HG03521 (cell line): ENCODE results near the gene BIN1.
"Not testable (repeated sequence)": the region's sequence is repeated elsewhere in the genome, so short reads cannot be mapped to it uniquely, and the experiment has no call there.

Experiments used
- ATAC-seq: cut with Tn5 transposase; IDR thresholded peaks from one replicate; pipeline ENCODE4 v1.9.1; 2021; ENCODE audit warnings: mild to moderate bottlenecking, moderate library complexity; ENCODE audit not compliant: unreplicated experiment

BIN1 gene

GRCh38 chr2:127134833-127135830 lies 28.2 kb upstream of the BIN1 start:
- no peak for ATAC-seq

DNA sequence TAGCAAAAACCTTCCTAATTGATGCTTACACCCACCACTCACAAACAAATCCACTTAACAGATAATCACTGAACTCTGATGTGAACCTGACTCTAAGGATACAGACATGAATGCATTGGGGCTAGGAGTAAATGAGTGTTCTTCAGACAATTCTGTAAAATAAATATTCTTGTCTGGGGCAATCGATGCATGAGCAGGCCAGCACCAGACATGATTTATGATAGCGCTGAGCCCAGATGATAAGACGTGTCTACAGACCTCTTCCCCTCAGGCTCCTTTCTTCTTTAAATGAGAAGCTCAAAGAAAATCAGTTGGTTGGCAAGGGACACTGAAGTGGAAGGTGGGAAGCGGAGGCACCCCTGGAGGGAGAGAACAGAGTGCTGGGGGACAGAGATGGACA lies 27.3 kb upstream of the BIN1 start:
- ATAC-seq = no peak

DNA sequence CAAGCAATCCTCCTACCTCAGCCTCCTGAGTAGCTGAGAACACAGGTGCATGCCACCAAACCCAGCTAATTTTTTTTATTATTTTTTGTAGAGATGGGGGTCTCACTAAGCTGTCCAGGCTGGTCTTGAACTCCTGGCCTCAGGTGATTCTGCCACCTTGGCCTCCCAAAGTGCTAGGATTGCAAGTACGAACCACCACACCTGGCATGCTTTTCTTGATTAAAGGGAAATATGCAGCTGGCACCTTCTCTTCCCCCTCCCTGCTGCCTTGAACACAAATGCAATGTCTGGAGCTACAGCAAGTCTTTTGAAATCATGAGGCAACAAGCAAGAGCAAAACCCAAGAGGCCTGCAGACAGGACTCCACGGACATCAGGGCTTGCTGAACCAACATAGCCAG lies 26.8 kb upstream of the BIN1 start:
- no peak for ATAC-seq

- no peak for ATAC-seq
Observed at GRCh38 chr2:127130421-127130820, 23.5 kb upstream of the BIN1 start.

GRCh38 chr2:127129937-127130336 lies 23.0 kb upstream of the BIN1 start:
- ATAC-seq = no peak

- ATAC-seq = peak; percentile 98
Observed at GRCh38 chr2:127128445-127128904, 21.5 kb upstream of the BIN1 start.

DNA sequence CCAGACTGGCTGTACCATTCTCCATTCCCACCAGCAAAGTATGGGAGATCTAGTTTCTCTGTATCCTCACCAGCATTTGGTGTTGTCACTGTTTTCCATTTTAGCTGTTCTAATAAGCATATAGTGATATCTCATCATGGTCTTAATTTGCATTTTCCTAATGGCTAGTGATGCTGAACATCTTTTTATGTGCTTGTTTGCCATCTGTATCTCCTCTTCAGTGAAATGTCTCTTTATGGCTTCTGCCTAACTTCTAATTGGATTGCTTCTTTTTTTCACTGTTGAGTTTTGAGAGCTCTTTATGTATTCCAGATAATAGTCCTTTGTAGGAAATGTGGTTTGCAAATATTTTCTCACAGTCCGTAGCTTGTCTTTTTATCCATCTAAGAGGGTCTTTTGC lies 18.9 kb upstream of the BIN1 start:
- no peak for ATAC-seq

- no peak for ATAC-seq
Observed at GRCh38 chr2:127124426-127124825, 17.5 kb upstream of the BIN1 start.

DNA sequence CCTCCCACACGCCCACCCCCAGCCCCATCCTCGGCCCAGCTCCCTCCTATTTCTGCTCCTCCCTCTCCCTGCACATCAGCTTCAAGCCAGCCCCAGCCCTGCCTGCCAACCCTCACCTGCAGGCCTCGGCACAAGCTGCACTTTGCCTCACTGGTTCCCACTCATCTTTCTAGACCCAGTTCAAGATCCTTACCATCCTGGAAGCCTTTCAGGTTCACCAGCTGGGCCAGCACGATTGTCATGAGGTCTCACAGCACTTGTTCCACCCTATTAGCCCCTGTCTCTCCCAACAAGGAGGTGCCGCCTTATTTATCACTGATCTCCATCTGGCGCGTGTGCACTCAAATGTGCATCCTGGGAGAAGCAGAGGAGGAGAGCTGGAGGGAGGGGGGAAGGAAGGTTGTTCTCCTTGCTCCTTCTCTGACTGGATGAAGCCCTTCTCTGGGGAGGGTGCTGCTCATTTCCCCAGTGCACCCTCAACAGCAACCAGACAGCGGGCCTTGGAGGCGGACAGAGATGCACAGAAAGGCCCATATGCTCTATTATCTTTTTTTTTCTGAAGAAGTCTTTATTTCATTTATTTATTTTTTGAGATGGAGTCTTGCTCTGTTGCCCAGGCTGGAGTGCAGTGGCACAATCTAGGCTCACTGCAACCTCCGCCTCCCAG lies 15.5 kb upstream of the BIN1 start:
- no peak for ATAC-seq

DNA sequence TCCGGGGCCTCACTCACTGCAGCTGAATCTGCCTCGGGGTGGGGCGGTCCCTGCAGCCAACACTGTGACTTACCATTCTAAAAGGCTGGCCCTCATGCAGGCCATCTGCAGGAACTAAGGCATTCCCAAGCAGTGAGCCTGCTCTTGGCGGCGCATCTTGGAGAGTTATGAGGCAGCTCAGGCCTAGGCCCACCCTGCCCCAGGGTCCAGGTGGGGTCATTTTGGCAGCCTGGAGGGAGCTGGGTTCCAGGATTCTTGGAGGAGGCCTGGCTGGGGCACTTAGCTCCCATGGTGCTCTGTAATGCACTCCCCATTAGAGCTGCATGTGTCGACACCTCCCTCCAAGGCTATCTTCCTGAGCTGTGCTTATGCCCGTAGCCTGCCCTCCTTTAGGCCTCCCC lies 14.8 kb upstream of the BIN1 start:
- no peak for ATAC-seq

DNA sequence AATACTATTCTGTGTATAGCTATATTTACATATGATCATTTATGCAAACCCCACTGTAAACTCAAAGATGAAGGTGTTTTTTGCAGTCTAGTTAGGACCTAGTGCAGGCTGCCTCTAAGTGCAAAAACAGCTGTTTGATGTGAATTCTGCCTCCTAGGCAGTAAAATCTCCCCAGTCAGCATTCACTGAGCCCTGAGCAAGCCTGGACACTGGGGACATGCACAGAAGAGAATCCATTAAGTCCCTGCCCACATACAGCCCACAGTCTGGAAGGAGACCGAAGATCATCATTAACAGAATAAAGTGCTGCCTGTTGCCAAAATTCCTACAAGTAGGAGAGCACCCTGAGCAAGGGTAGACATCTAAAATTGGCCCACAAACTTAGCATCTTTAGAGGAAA lies 14.4 kb upstream of the BIN1 start:
- no peak for ATAC-seq

GRCh38 chr2:127120408-127120807 lies 13.5 kb upstream of the BIN1 start:
- not testable (repeated sequence) for ATAC-seq

DNA sequence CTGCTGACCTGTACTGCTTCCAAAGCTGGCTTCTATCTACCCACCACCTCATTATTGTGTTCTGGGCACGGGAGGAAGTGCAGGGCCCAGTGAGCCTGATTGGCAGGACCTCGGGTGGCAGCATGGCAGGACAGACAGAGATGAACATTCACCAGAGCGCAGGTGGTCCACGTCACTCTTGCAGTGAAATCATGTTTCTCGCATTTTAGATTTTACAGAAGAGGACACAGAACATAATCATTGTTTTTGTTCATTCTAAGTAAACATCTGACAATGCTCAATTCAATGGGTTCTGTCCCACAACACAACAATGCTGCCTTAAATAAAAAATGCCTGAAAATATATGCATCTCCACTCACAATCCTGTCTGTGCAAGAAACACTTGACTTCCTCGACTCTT lies 11.5 kb upstream of the BIN1 start:
- ATAC-seq = no peak

GRCh38 chr2:127118038-127118437 lies 11.1 kb upstream of the BIN1 start:
- no peak for ATAC-seq

GRCh38 chr2:127117603-127118002 lies 10.6 kb upstream of the BIN1 start:
- ATAC-seq = no peak

- no peak for ATAC-seq
Observed at GRCh38 chr2:127115471-127116199, 8.7 kb upstream of the BIN1 start.

- ATAC-seq = no peak
Observed at GRCh38 chr2:127110985-127111384, 4.0 kb upstream of the BIN1 start.

- no peak for ATAC-seq
Observed at GRCh38 chr2:127108090-127108523, 1.2 kb upstream of the BIN1 start.

DNA sequence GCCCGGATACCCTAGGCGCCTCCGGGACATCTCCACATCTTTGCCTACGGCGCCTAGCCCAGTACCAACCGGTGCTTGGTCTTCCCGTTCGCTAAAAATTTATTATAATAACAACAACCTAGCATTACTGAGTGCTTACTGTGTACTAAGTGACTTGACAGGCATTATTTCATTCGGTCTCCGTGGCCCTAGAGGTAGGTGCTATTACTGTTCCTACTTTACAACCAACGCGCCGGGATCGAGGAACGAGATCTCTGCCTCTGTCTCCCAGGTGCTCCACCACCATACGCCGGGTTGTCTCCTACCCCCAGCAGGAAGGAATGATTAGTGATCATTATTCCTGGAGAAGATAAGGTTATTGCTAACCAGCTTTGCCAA lies 657 bp upstream of the BIN1 start:
- peak; percentile 28 for ATAC-seq

- ATAC-seq = peak; percentile 17
Observed at GRCh38 chr2:127106457-127106990, 430 bp downstream of the BIN1 start.
